ENCODE results near the gene CTSZ.
"Not testable (repeated sequence)": the region's sequence is repeated elsewhere in the genome, so short reads cannot be mapped to it uniquely, and the experiment has no call there.

DNA sequence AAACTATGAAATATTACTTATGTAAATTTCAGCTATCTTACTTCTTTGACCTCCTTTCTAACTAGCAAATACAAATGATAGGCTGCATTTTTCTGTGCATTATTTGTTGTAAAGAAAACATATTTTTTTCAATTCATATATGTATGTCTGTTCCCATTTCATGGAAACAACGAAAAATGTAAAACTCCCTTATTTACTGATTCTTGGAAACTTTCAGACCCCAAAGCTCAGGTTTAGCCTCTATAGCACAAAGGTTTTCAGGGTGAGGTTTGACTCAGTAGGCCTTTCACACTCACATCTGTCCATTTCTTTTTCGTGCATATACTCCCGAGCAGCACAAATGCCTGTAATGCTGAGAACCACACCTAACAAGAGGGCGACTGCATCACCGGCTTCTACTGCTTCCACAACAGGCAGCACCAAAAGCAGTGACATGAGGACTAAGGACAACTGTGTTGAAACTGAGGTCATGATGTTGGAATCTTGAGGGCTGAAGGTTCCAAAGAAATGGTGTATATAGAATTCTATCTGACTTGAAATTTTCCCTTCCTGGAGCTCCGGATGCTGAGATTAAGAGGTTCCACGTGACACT is 59.2 kb downstream of the CTSZ start:
- not testable (repeated sequence) for TF ChIP-seq CTCF (IDR thresholded peaks at IDR 0.05 in 4 of 5, conservative IDR thresholded peaks at IDR 0.05 in 1 of 5); POLR2A (IDR thresholded peaks at IDR 0.05)

All from gastrocnemius medialis (tissue), 4 donors.